ENCODE results near the gene ANTKMT. TPM values are rescaled to one million over a fixed set of nuclear protein-coding genes. Genes with fewer than 3 reads are reported as not detected.

The ANTKMT gene
- total RNA-seq, 1 experiment from 2014 or later = 93.6 TPM

- Histone ChIP-seq H3K4me1 (ENCODE audit: control insufficient read depth, insufficient read depth, low read length) (no peaks in the 10 kb centered on the region; the same call in 1 of the 2 replicates), H3K4me3 (ENCODE audit: low read depth in 2 of 2, low read length in 2 of 2) (no peak overlapping the region), H3K27ac (ENCODE audit: low read length) (no peak overlapping the region), H3K27me3 (ENCODE audit: control insufficient read depth, insufficient read depth, low read length) (no peaks in the 10 kb centered on the region), H3K9me3 (ENCODE audit: control insufficient read depth, insufficient read depth, low read depth, low read length) (no peaks in the 10 kb centered on the region), H3K36me3 (ENCODE audit: control insufficient read depth, insufficient read depth, low read length) (no peaks in the 10 kb centered on the region)
- intact Hi-C loops (cut with micrococcal nuclease; ENCODE audit: unreplicated experiment) (no loop called here), in situ Hi-C loops (cut with HindIII; ENCODE audit: low pct_unique_long_range_greater_than_20kb, low sequenced_read_pairs) (no loop called here)
- BruUV-seq (replicated peaks) = no TSS peak
- ATAC-seq = no peak
- POLR2A ChIA-PET = no interaction called here
- no peak for TF ChIP-seq SIN3A (IDR thresholded peaks at IDR 0.05; ENCODE audit: borderline replicate concordance, insufficient read depth, low read depth, low read length)
- TF ChIP-seq REST (IDR thresholded peaks at IDR 0.05; ENCODE audit: insufficient read depth in 1 of 2, low read depth in 2 of 2, low read length in 1 of 2) = no peak
- TF ChIP-seq POLR2AphosphoS5 (IDR thresholded peaks at IDR 0.05; ENCODE audit: low read depth, low read length) = no peak
- TF ChIP-seq TCF7L2 (IDR thresholded peaks at IDR 0.05; ENCODE audit: low read depth, low read length) = no peak
- TF ChIP-seq CTCF (IDR thresholded peaks at IDR 0.05) = no peak
- CTCF ChIA-PET = no interaction called here
- no peak for DNase-seq (ENCODE audit: low read depth, low spot score)
These were observed 21.9 kb upstream of the ANTKMT start for GRCh38 chr16:698911-699671.

- ATAC-seq = peak; percentile 39; the same call in 1 of the 2 replicates
- no peak overlapping the region for H3K4me3 ChIP-seq (ENCODE audit: low read depth in 2 of 2, low read length in 2 of 2)
- H3K9me3 ChIP-seq (ENCODE audit: control insufficient read depth, insufficient read depth, low read depth, low read length) = no peaks in the 10 kb centered on the region
- H3K27ac ChIP-seq (ENCODE audit: low read length) = no peak overlapping the region
- POLR2A ChIA-PET = no interaction called here
- no TSS peak for BruUV-seq (replicated peaks)
- CTCF ChIA-PET = interaction anchor here (0.7 kb wide), 1 partner anchor 15 kb away, joined by 3 read pairs; no protein-coding TSS in a partner anchor
- H3K4me1 ChIP-seq (ENCODE audit: control insufficient read depth, insufficient read depth, low read length) = no peaks in the 10 kb centered on the region; the same call in 1 of the 2 replicates
- in situ Hi-C loops (cut with HindIII; ENCODE audit: low pct_unique_long_range_greater_than_20kb, low sequenced_read_pairs) (no loop called here), intact Hi-C loops (cut with micrococcal nuclease; ENCODE audit: unreplicated experiment) (no loop called here)
- TF ChIP-seq REST (IDR thresholded peaks at IDR 0.05; ENCODE audit: insufficient read depth in 1 of 2, low read depth in 2 of 2, low read length in 1 of 2) (peak; percentile 90 to 97), POLR2AphosphoS5 (IDR thresholded peaks at IDR 0.05; ENCODE audit: low read depth, low read length) (no peak)
- peaks cover 5% of the 10 kb centered on the region; the same call in 1 of the 2 replicates for H3K36me3 ChIP-seq (ENCODE audit: control insufficient read depth, insufficient read depth, low read length)
- H3K27me3 ChIP-seq (ENCODE audit: control insufficient read depth, insufficient read depth, low read length) = no peaks in the 10 kb centered on the region
- DNase-seq (ENCODE audit: low read depth, low spot score) = no peak
These were observed 20.0 kb upstream of the ANTKMT start for GRCh38 chr16:700684-701584.

Data from Panc1 (cell line).